Stimulated activated effector memory CD8-positive, alpha-beta T cell treated with anti-CD3 and anti-CD28 coated beads, Interleukin-12 subunit alpha, Interleukin-12 subunit beta, amount 100 ng/mL, for 72 hours (primary cell): ENCODE results near the gene LNPEP.
A peak's percentile ranks its signal among the peaks of the same experiment; 100 is the strongest.
"Not testable (repeated sequence)": the region's sequence is repeated elsewhere in the genome, so short reads cannot be mapped to it uniquely, and the experiment has no call there.

Experiments
- ATAC-seq: fragments of 150-1000 bp; cut with Tn5 transposase; 2 replicates; pipeline ENCODE4 v1.10.0; 2021
- DNase-seq, 2 donors: peaks; one replicate each; pipeline ENCODE4 v3.0.0; 2021 to 2022; ENCODE audit warnings: low spot score in 2 of 2
- H3K27ac Mint-ChIP-seq: one replicate; pipeline ENCODE4 v1.8.0; 2022; ENCODE audit warnings: mild to moderate bottlenecking, mixed read lengths
- H3K36me3 Mint-ChIP-seq: one replicate; pipeline ENCODE4 v1.8.0; 2022; ENCODE audit warnings: mild to moderate bottlenecking, mixed read lengths
- H3K4me1 Mint-ChIP-seq: one replicate; pipeline ENCODE4 v1.8.0; 2022; ENCODE audit warnings: mixed read lengths
- H3K4me3 Mint-ChIP-seq: one replicate; pipeline ENCODE4 v1.8.0; 2022; ENCODE audit warnings: mild to moderate bottlenecking, mixed read lengths
- H3K9me3 Mint-ChIP-seq: one replicate; pipeline ENCODE4 v1.8.0; 2022; ENCODE audit warnings: mixed read lengths

LNPEP gene

GRCh38 chr5:97071993-97072392 lies 136.1 kb downstream of the LNPEP start:
- no peaks in the 10 kb centered on the region for H3K4me1 Mint-ChIP-seq
- H3K9me3 Mint-ChIP-seq: no peaks in the 10 kb centered on the region
- H3K4me3 Mint-ChIP-seq: no peak overlapping the region
- H3K27ac Mint-ChIP-seq: no peak overlapping the region
- ATAC-seq: no peak
- DNase-seq: no peak
- no peaks in the 10 kb centered on the region for H3K36me3 Mint-ChIP-seq

- ATAC-seq (no peak), DNase-seq (no peak)
- Mint-ChIP-seq H3K4me1 (no peaks in the 10 kb centered on the region), H3K4me3 (no peak overlapping the region), H3K36me3 (no peaks in the 10 kb centered on the region), H3K27ac (no peak overlapping the region), H3K9me3 (no peaks in the 10 kb centered on the region)
Measured at GRCh38 chr5:97072696-97073095, 136.8 kb downstream of the LNPEP start.

- H3K27ac Mint-ChIP-seq: no peak overlapping the region
- no peaks in the 10 kb centered on the region for H3K36me3 Mint-ChIP-seq
- no peaks in the 10 kb centered on the region for H3K9me3 Mint-ChIP-seq
- H3K4me3 Mint-ChIP-seq: no peak overlapping the region
- ATAC-seq (no peak), DNase-seq (no peak)
- H3K4me1 Mint-ChIP-seq: no peaks in the 10 kb centered on the region
Measured at GRCh38 chr5:97073420-97073819, 137.5 kb downstream of the LNPEP start.

GRCh38 chr5:97074859-97075489 lies 139.1 kb downstream of the LNPEP start:
- ATAC-seq: no peak
- H3K4me3 Mint-ChIP-seq: no peak overlapping the region
- no peaks in the 10 kb centered on the region for H3K36me3 Mint-ChIP-seq
- DNase-seq: no peak
- peaks cover 7% of the 10 kb centered on the region for H3K4me1 Mint-ChIP-seq
- H3K9me3 Mint-ChIP-seq: no peaks in the 10 kb centered on the region
- no peak overlapping the region for H3K27ac Mint-ChIP-seq

GRCh38 chr5:97075649-97076048 lies 139.8 kb downstream of the LNPEP start:
- Mint-ChIP-seq H3K4me3 (no peak overlapping the region), H3K4me1 (peaks cover 7% of the 10 kb centered on the region), H3K36me3 (no peaks in the 10 kb centered on the region), H3K9me3 (no peaks in the 10 kb centered on the region), H3K27ac (no peak overlapping the region)
- DNase-seq (no peak), ATAC-seq (no peak)

GRCh38 chr5:97076098-97076497 lies 140.2 kb downstream of the LNPEP start:
- no peak overlapping the region for H3K27ac Mint-ChIP-seq
- no peaks in the 10 kb centered on the region for H3K36me3 Mint-ChIP-seq
- H3K4me3 Mint-ChIP-seq: no peak overlapping the region
- H3K4me1 Mint-ChIP-seq: peaks cover 7% of the 10 kb centered on the region
- H3K9me3 Mint-ChIP-seq: no peaks in the 10 kb centered on the region
- DNase-seq: no peak
- ATAC-seq: no peak

- H3K36me3 Mint-ChIP-seq: no peaks in the 10 kb centered on the region
- H3K9me3 Mint-ChIP-seq: no peaks in the 10 kb centered on the region
- ATAC-seq (no peak), DNase-seq (no peak)
- no peak overlapping the region for H3K27ac Mint-ChIP-seq
- H3K4me3 Mint-ChIP-seq: no peak overlapping the region
- H3K4me1 Mint-ChIP-seq: peaks cover 14% of the 10 kb centered on the region
Measured at GRCh38 chr5:97077246-97077645, 141.4 kb downstream of the LNPEP start.

GRCh38 chr5:97078958-97079743 lies 143.3 kb downstream of the LNPEP start:
- DNase-seq: no peak
- Mint-ChIP-seq H3K4me3 (no peak overlapping the region), H3K36me3 (no peaks in the 10 kb centered on the region), H3K27ac (no peak overlapping the region), H3K9me3 (no peaks in the 10 kb centered on the region), H3K4me1 (peaks cover 15% of the 10 kb centered on the region)
- peak; percentile 52 for ATAC-seq

- H3K36me3 Mint-ChIP-seq, H3K9me3 Mint-ChIP-seq, ATAC-seq, H3K27ac Mint-ChIP-seq, H3K4me1 Mint-ChIP-seq, H3K4me3 Mint-ChIP-seq, DNase-seq: not testable (repeated sequence)
Measured at GRCh38 chr5:97084782-97085458, 149.0 kb downstream of the LNPEP start.

- Mint-ChIP-seq H3K9me3 (no peaks in the 10 kb centered on the region), H3K36me3 (no peaks in the 10 kb centered on the region), H3K4me1 (peaks cover 8% of the 10 kb centered on the region), H3K4me3 (no peak overlapping the region), H3K27ac (no peak overlapping the region)
- ATAC-seq: no peak
- DNase-seq: no peak
Measured at GRCh38 chr5:97085459-97086181, 149.7 kb downstream of the LNPEP start.
